ENCODE data around the gene SCGB3A2.

The SCGB3A2 gene

GRCh38 chr5:147852365-147852764 is 26.1 kb upstream of the SCGB3A2 start:
- Histone ChIP-seq H3K27me3 (ENCODE audit: control insufficient read depth, insufficient read depth, low read length) (no peaks in the 10 kb centered on the region), H3K36me3 (ENCODE audit: control insufficient read depth, insufficient read depth, low read length) (no peaks in the 10 kb centered on the region), H3K4me3 (ENCODE audit: low read depth, low read length) (no peak overlapping the region), H3K27ac (ENCODE audit: low read depth, low read length) (no peak overlapping the region), H3K9me3 (ENCODE audit: control insufficient read depth, insufficient read depth, low read depth, low read length) (no peaks in the 10 kb centered on the region), H3K9ac (ENCODE audit: low read length) (no peak overlapping the region), H3K4me1 (ENCODE audit: control insufficient read depth, insufficient read depth, low read length) (peaks cover 3% of the 10 kb centered on the region; the same call in 1 of the 2 replicates)

GRCh38 chr5:147853372-147853987 is 25.0 kb upstream of the SCGB3A2 start:
- H3K9ac ChIP-seq (ENCODE audit: low read length), result no peak overlapping the region

DNA sequence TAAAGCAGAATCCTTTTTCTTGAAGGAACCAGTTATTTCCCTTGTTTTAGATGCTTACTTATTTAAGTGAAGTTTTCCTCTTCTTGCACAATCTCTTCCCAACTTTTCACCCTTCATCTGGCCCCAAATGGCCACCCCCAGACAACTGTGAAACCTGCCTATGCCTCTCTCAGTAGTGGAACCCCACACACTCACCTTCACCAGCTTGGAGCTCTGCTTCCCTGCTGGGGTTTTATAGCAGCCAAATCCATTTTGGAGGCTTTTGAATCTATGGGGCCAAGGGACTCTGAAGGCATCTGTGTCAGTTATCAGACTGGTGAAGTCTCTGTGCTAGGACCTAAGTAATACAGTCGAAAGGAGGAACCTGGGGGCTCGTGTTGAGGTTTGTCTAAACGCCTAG is 24.2 kb upstream of the SCGB3A2 start:
- Histone ChIP-seq H3K9me3 (ENCODE audit: control insufficient read depth, insufficient read depth, low read depth, low read length) (no peaks in the 10 kb centered on the region), H3K27me3 (ENCODE audit: control insufficient read depth, insufficient read depth, low read length) (no peaks in the 10 kb centered on the region), H3K27ac (ENCODE audit: low read depth, low read length) (no peak overlapping the region), H3K4me1 (ENCODE audit: control insufficient read depth, insufficient read depth, low read length) (peaks cover 13% of the 10 kb centered on the region), H3K9ac (ENCODE audit: low read length) (no peak overlapping the region), H3K4me3 (ENCODE audit: low read depth, low read length) (no peak overlapping the region), H3K36me3 (ENCODE audit: control insufficient read depth, insufficient read depth, low read length) (no peaks in the 10 kb centered on the region)

More at GRCh38 chr5:147853372-147853987, 25.0 kb upstream of the SCGB3A2 start:
- Histone ChIP-seq H3K27me3 (ENCODE audit: control insufficient read depth, insufficient read depth, low read length) (no peaks in the 10 kb centered on the region), H3K27ac (ENCODE audit: low read depth, low read length) (no peak overlapping the region), H3K9me3 (ENCODE audit: control insufficient read depth, insufficient read depth, low read depth, low read length) (no peaks in the 10 kb centered on the region), H3K4me1 (ENCODE audit: control insufficient read depth, insufficient read depth, low read length) (peaks cover 10% of the 10 kb centered on the region), H3K4me3 (ENCODE audit: low read depth, low read length) (no peak overlapping the region), H3K36me3 (ENCODE audit: control insufficient read depth, insufficient read depth, low read length) (no peaks in the 10 kb centered on the region)

DNA sequence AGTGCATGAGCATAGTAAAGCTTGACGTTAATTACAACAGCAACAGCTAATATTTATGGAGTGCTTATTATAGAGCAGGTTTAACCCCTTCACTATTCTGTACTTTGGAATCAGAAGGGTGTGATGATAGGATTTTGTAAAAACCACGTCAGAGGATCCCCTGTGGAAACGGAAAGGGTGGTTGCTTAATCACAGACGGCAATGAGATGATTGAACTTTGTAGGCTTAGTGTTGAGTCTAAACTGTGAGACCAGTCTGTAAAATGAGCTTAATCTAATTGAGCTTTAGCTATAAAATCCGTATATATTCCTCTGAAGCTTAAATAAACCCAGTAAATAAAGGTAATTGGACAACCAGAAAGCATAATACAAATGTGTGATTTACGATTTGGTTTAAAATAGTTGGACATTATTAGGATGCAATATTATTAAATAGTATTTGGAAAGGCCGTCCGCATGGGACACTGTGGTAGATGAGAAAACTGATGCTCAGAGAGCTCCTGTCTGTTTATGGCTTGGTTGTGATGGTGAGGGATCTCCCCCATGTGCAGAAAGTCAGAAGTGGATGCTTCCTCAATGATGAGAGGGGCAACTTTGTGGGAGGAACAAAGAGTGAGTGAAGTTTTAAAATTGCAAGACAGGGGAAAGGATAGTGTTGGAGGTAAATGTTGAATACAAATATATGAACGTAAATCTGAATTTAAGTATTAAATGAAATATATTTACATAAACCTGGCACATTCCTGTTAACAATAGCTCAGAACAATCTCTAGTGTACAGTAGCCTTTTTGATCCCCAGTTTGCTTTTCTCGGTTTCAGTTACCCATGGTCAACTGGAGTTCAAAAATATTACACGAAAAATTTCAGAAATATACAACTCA is 23.4 kb upstream of the SCGB3A2 start:
- H3K36me3 ChIP-seq (ENCODE audit: control insufficient read depth, insufficient read depth, low read length), result no peaks in the 10 kb centered on the region
- H3K27ac ChIP-seq (ENCODE audit: low read depth, low read length), result no peak overlapping the region

GRCh38 chr5:147855774-147856069 is 22.8 kb upstream of the SCGB3A2 start:
- no peak overlapping the region for H3K4me3 ChIP-seq (ENCODE audit: low read depth, low read length)
- no peaks in the 10 kb centered on the region for H3K36me3 ChIP-seq (ENCODE audit: control insufficient read depth, insufficient read depth, low read length)
- no peaks in the 10 kb centered on the region for H3K9me3 ChIP-seq (ENCODE audit: control insufficient read depth, insufficient read depth, low read depth, low read length)
- H3K27me3 ChIP-seq (ENCODE audit: control insufficient read depth, insufficient read depth, low read length), result no peaks in the 10 kb centered on the region
- peaks cover 20% of the 10 kb centered on the region for H3K4me1 ChIP-seq (ENCODE audit: control insufficient read depth, insufficient read depth, low read length)
- H3K9ac ChIP-seq (ENCODE audit: low read length), result no peak overlapping the region
- H3K27ac ChIP-seq (ENCODE audit: low read depth, low read length), result no peak overlapping the region

More for the DNA sequence above, 23.4 kb upstream of the SCGB3A2 start:
- no peak overlapping the region for H3K4me3 ChIP-seq (ENCODE audit: low read depth, low read length)
- H3K9ac ChIP-seq (ENCODE audit: low read length), result no peak overlapping the region
- no peaks in the 10 kb centered on the region for H3K9me3 ChIP-seq (ENCODE audit: control insufficient read depth, insufficient read depth, low read depth, low read length)
- H3K4me1 ChIP-seq (ENCODE audit: control insufficient read depth, insufficient read depth, low read length), result peaks cover 14% of the 10 kb centered on the region
- H3K27me3 ChIP-seq (ENCODE audit: control insufficient read depth, insufficient read depth, low read length), result no peaks in the 10 kb centered on the region

DNA sequence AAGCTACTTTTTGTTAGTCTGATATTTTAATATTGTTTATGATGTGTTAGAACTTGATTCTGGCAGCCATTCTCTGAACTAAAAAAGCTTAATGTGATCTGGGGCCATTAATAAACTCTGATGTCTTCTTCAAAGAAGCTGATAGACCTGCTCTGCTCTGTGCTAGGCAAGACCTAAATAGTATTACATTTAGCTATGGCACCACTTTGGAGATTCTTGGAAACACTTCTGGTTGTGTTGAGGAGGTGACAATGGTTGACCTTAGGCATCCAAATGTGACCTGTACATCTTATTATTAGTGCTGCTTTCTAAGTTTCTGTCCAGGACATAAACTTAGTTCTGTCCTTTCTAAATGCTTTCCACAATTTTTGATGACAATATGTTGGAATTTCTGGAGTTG is 21.7 kb upstream of the SCGB3A2 start:
- H3K4me3 ChIP-seq (ENCODE audit: low read depth, low read length), result no peak overlapping the region
- no peak overlapping the region for H3K27ac ChIP-seq (ENCODE audit: low read depth, low read length)
- no peaks in the 10 kb centered on the region for H3K27me3 ChIP-seq (ENCODE audit: control insufficient read depth, insufficient read depth, low read length)
- peaks cover 4% of the 10 kb centered on the region; the same call in 1 of the 2 replicates for H3K36me3 ChIP-seq (ENCODE audit: control insufficient read depth, insufficient read depth, low read length)
- H3K9me3 ChIP-seq (ENCODE audit: control insufficient read depth, insufficient read depth, low read depth, low read length), result no peaks in the 10 kb centered on the region
- no peak overlapping the region for H3K9ac ChIP-seq (ENCODE audit: low read length)
- peaks cover 31% of the 10 kb centered on the region for H3K4me1 ChIP-seq (ENCODE audit: control insufficient read depth, insufficient read depth, low read length)

GRCh38 chr5:147857302-147858129 is 21.0 kb upstream of the SCGB3A2 start:
- Histone ChIP-seq H3K27ac (ENCODE audit: low read depth, low read length) (no peak overlapping the region), H3K27me3 (ENCODE audit: control insufficient read depth, insufficient read depth, low read length) (no peaks in the 10 kb centered on the region), H3K4me1 (ENCODE audit: control insufficient read depth, insufficient read depth, low read length) (peaks cover 38% of the 10 kb centered on the region), H3K36me3 (ENCODE audit: control insufficient read depth, insufficient read depth, low read length) (peaks cover 4% of the 10 kb centered on the region; the same call in 1 of the 2 replicates), H3K9me3 (ENCODE audit: control insufficient read depth, insufficient read depth, low read depth, low read length) (no peaks in the 10 kb centered on the region), H3K9ac (ENCODE audit: low read length) (no peak overlapping the region), H3K4me3 (ENCODE audit: low read depth, low read length) (no peak overlapping the region)

GRCh38 chr5:147858565-147858964 is 19.9 kb upstream of the SCGB3A2 start:
- Histone ChIP-seq H3K36me3 (ENCODE audit: control insufficient read depth, insufficient read depth, low read length) (peaks cover 13% of the 10 kb centered on the region), H3K4me3 (ENCODE audit: low read depth, low read length) (no peak overlapping the region), H3K4me1 (ENCODE audit: control insufficient read depth, insufficient read depth, low read length) (peaks cover 47% of the 10 kb centered on the region), H3K9ac (ENCODE audit: low read length) (no peak overlapping the region), H3K27ac (ENCODE audit: low read depth, low read length) (no peak overlapping the region), H3K27me3 (ENCODE audit: control insufficient read depth, insufficient read depth, low read length) (no peaks in the 10 kb centered on the region), H3K9me3 (ENCODE audit: control insufficient read depth, insufficient read depth, low read depth, low read length) (no peaks in the 10 kb centered on the region)

DNA sequence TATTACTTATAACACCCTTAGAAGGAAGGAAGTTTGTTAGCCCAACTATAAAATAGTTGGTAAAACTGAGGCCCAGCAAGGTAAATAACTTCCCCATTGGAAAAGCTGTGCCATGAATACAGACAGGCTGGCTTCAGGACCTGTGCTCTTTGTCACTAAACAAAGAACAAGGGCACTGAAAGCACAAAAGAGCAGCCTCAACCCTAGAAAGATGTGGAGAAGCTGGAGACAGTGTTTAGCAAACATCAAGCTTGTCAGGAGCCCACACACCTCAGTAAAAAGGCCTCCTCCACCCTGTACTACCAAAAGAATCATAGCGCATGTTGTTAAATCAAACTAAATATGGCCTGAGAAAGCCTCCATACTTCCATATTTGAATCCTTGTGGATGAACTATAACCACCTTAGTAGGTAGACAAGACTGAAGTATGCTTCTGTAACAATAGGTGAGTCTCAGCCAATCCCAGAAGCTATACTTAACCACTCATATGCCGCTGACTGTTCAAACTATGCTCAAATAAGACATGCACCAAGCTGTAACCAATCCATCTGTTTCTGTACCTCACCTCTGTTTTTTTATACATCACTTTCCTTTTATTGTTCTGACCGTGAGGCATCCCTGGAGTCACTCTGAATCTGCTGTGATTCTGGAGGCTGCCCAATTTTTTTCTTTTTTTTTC is 18.4 kb upstream of the SCGB3A2 start:
- Histone ChIP-seq H3K4me3 (ENCODE audit: low read depth, low read length) (no peak overlapping the region), H3K9me3 (ENCODE audit: control insufficient read depth, insufficient read depth, low read depth, low read length) (no peaks in the 10 kb centered on the region), H3K4me1 (ENCODE audit: control insufficient read depth, insufficient read depth, low read length) (peaks cover 58% of the 10 kb centered on the region), H3K27me3 (ENCODE audit: control insufficient read depth, insufficient read depth, low read length) (no peaks in the 10 kb centered on the region), H3K9ac (ENCODE audit: low read length) (no peak overlapping the region), H3K36me3 (ENCODE audit: control insufficient read depth, insufficient read depth, low read length) (peaks cover 26% of the 10 kb centered on the region), H3K27ac (ENCODE audit: low read depth, low read length) (peak overlapping the region; percentile 68)

GRCh38 chr5:147860641-147861025 is 17.9 kb upstream of the SCGB3A2 start:
- no peak overlapping the region for H3K9ac ChIP-seq (ENCODE audit: low read length)
- H3K27ac ChIP-seq (ENCODE audit: low read depth, low read length), result peak overlapping the region; percentile 68
- H3K36me3 ChIP-seq (ENCODE audit: control insufficient read depth, insufficient read depth, low read length), result peaks cover 29% of the 10 kb centered on the region
- no peaks in the 10 kb centered on the region for H3K9me3 ChIP-seq (ENCODE audit: control insufficient read depth, insufficient read depth, low read depth, low read length)
- no peaks in the 10 kb centered on the region for H3K27me3 ChIP-seq (ENCODE audit: control insufficient read depth, insufficient read depth, low read length)
- H3K4me3 ChIP-seq (ENCODE audit: low read depth, low read length), result no peak overlapping the region
- peaks cover 58% of the 10 kb centered on the region for H3K4me1 ChIP-seq (ENCODE audit: control insufficient read depth, insufficient read depth, low read length)

Measured in HUES6 (cell line).